Vagina (tissue), 2 donors: ENCODE data around the gene TP73. TPM values are rescaled to one million over a fixed set of nuclear protein-coding genes. Genes with fewer than 3 reads are reported as not detected.

Experiments used
- DNase-seq, 2 donors: peaks; one replicate each; pipeline ENCODE4 v3.0.0-alpha.2; 2017; ENCODE audit errors: extremely low spot score in 2 of 2
- H3K27ac ChIP-seq: fragments of 200-600 bp; sonication (generic); one replicate; pipeline ENCODE4 v1.5.1; 2019
- H3K27me3 ChIP-seq: fragments of 200-600 bp; sonication (generic); one replicate; pipeline ENCODE4 v1.5.1; 2019
- H3K36me3 ChIP-seq, 2 donors: fragments of 200-600 bp; sonication (generic); one replicate each; pipeline ENCODE4 v1.5.1; 2017 to 2019
- H3K4me1 ChIP-seq: fragments of 200-600 bp; sonication (generic); one replicate; pipeline ENCODE4 v1.5.1; 2019
- H3K4me3 ChIP-seq, 2 donors: fragments of 200-600 bp; sonication (generic); 1 replicate in 1 of 2; 2 replicates in 1 of 2; pipeline ENCODE4 v1.5.1; 2016 to 2019
- H3K9me3 ChIP-seq: fragments of 200-600 bp; sonication (generic); one replicate; pipeline ENCODE4 v1.5.1; 2019
- POLR2A ChIP-seq, 2 donors: fragments of 450-650 bp; IDR thresholded peaks; one replicate each; pipeline ENCODE4 v1.6.1; 2017; ENCODE audit warnings: antibody characterized with exemption in 2 of 2, mild to moderate bottlenecking in 2 of 2, moderate library complexity in 2 of 2
- POLR2AphosphoS5 ChIP-seq, 2 donors: sonication (generic); formaldehyde crosslinking; IDR thresholded peaks; one replicate each; pipeline ENCODE4 v1.9.0; 2017; ENCODE audit warnings: antibody characterized with exemption in 2 of 2, mild to moderate bottlenecking in 2 of 2, low read depth in 1 of 2; ENCODE audit not compliant: insufficient read depth in 1 of 2
- intact Hi-C: fragments of 100-400 bp; cut with DNase I; formaldehyde crosslinking; loops from one replicate; pipeline ENCODE4 v1.15.1; 2023
- total RNA-seq: library from RNA; depleted of rRNA; stranded (reverse); fragments of >200 nt; gene quantifications from one replicate; pipeline ENCODE4 v1.2.3, GENCODE V29; 2016
- TF ChIP-seq, protein P1 (sequence below), 3 experiments: fragments of 450-650 bp in 2 of 3; fragments of 200-600 bp in 1 of 3; sonication (generic) in 1 of 3; IDR thresholded peaks; one replicate each; pipeline ENCODE4 v1.5.1; 2017 to 2019; ENCODE audit warnings: antibody characterized with exemption in 3 of 3, mild to moderate bottlenecking in 2 of 3, moderate library complexity in 2 of 3

TP73 gene
- total RNA-seq, 1 donor from 2014 or later, result 8.1 TPM

GRCh38 chr1:3776231-3776961, 124.1 kb downstream of the TP73 start:
- peaks cover 49% of the 10 kb centered on the region for H3K4me1 ChIP-seq
- no peak for TF ChIP-seq POLR2AphosphoS5 (IDR thresholded peaks at IDR 0.05; ENCODE audit: insufficient read depth in 1 of 2, low read depth in 1 of 2)
- TF ChIP-seq, protein P1, sequence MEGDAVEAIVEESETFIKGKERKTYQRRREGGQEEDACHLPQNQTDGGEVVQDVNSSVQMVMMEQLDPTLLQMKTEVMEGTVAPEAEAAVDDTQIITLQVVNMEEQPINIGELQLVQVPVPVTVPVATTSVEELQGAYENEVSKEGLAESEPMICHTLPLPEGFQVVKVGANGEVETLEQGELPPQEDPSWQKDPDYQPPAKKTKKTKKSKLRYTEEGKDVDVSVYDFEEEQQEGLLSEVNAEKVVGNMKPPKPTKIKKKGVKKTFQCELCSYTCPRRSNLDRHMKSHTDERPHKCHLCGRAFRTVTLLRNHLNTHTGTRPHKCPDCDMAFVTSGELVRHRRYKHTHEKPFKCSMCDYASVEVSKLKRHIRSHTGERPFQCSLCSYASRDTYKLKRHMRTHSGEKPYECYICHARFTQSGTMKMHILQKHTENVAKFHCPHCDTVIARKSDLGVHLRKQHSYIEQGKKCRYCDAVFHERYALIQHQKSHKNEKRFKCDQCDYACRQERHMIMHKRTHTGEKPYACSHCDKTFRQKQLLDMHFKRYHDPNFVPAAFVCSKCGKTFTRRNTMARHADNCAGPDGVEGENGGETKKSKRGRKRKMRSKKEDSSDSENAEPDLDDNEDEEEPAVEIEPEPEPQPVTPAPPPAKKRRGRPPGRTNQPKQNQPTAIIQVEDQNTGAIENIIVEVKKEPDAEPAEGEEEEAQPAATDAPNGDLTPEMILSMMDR (IDR thresholded peaks at IDR 0.05), result no peak
- no peak for TF ChIP-seq POLR2A (IDR thresholded peaks at IDR 0.05)
- intact Hi-C loops, result no loop called here
- DNase-seq, result no peak
- no peaks in the 10 kb centered on the region for H3K9me3 ChIP-seq
- H3K4me3 ChIP-seq, result no peak overlapping the region
- H3K36me3 ChIP-seq, result peaks cover 0 to 25% of the 10 kb centered on the region in 2 donors
- H3K27me3 ChIP-seq, result no peaks in the 10 kb centered on the region
- no peak overlapping the region for H3K27ac ChIP-seq

GRCh38 chr1:3777078-3777547, 124.8 kb downstream of the TP73 start:
- Histone ChIP-seq H3K4me3 (no peak overlapping the region), H3K4me1 (peaks cover 42% of the 10 kb centered on the region), H3K27ac (no peak overlapping the region), H3K27me3 (no peaks in the 10 kb centered on the region), H3K9me3 (no peaks in the 10 kb centered on the region), H3K36me3 (peaks cover 0 to 32% of the 10 kb centered on the region in 2 donors)
- no peak for DNase-seq
- TF ChIP-seq POLR2AphosphoS5 (IDR thresholded peaks at IDR 0.05; ENCODE audit: insufficient read depth in 1 of 2, low read depth in 1 of 2) (no peak), POLR2A (IDR thresholded peaks at IDR 0.05) (no peak)
- TF ChIP-seq, protein P1 (IDR thresholded peaks at IDR 0.05), result no peak
- intact Hi-C loops, result no loop called here

GRCh38 chr1:3777647-3778589, 125.6 kb downstream of the TP73 start:
- H3K27me3 ChIP-seq, result no peaks in the 10 kb centered on the region
- no peak overlapping the region for H3K4me3 ChIP-seq
- H3K9me3 ChIP-seq, result no peaks in the 10 kb centered on the region
- H3K4me1 ChIP-seq, result peaks cover 36% of the 10 kb centered on the region
- intact Hi-C loops, result no loop called here
- no peak overlapping the region for H3K27ac ChIP-seq
- no peak for DNase-seq
- peaks cover 0 to 40% of the 10 kb centered on the region in 2 donors for H3K36me3 ChIP-seq
- TF ChIP-seq, protein P1 (IDR thresholded peaks at IDR 0.05), result no peak
- TF ChIP-seq POLR2A (IDR thresholded peaks at IDR 0.05) (no peak), POLR2AphosphoS5 (IDR thresholded peaks at IDR 0.05; ENCODE audit: insufficient read depth in 1 of 2, low read depth in 1 of 2) (no peak)

- Histone ChIP-seq H3K9me3 (no peaks in the 10 kb centered on the region), H3K36me3 (peaks cover 0 to 48% of the 10 kb centered on the region in 2 donors), H3K27me3 (no peaks in the 10 kb centered on the region), H3K4me1 (peaks cover 28% of the 10 kb centered on the region), H3K27ac (no peak overlapping the region), H3K4me3 (no peak overlapping the region)
- intact Hi-C loops, result no loop called here
- no peak for DNase-seq
- TF ChIP-seq, protein P1 (IDR thresholded peaks at IDR 0.05), result no peak
- TF ChIP-seq POLR2AphosphoS5 (IDR thresholded peaks at IDR 0.05; ENCODE audit: insufficient read depth in 1 of 2, low read depth in 1 of 2) (no peak), POLR2A (IDR thresholded peaks at IDR 0.05) (no peak)
These were observed 126.4 kb downstream of the TP73 start for GRCh38 chr1:3778590-3779264.
